Panc1 (cell line): ENCODE results near the gene ZFYVE21.

ENCODE experiments used
- CTCF ChIP-seq: fragments of 450-650 bp; IDR thresholded peaks from 2 replicates; pipeline ENCODE4 v1.5.1; 2017; ENCODE audit warnings: mild to moderate bottlenecking
- POLR2AphosphoS5 ChIP-seq: IDR thresholded peaks from 2 replicates; pipeline ENCODE4 v1.6.1; 2012; ENCODE audit warnings: mild to moderate bottlenecking, low read depth, low read length, moderate library complexity
- REST ChIP-seq, 2 experiments: IDR thresholded peaks; 2 replicates each; pipeline ENCODE4 v1.6.1; 2011 to 2012; ENCODE audit warnings: low read depth in 2 of 2, control low read depth in 1 of 2, low read length in 1 of 2, mild to moderate bottlenecking in 1 of 2, moderate library complexity in 1 of 2; ENCODE audit not compliant: insufficient read depth in 1 of 2
- TCF7L2 ChIP-seq: IDR thresholded peaks from 2 replicates; pipeline ENCODE4 v1.6.1; 2011; ENCODE audit warnings: mild to moderate bottlenecking, low read depth, low read length, inconsistent platforms

GRCh38 chr14:103702095-103702494 lies 13.5 kb upstream of the ZFYVE21 start:
- TF ChIP-seq POLR2AphosphoS5 (no peak), CTCF (no peak), REST (IDR thresholded peaks at IDR 0.05; ENCODE audit: insufficient read depth in 1 of 2, low read depth in 2 of 2, low read length in 1 of 2) (no peak), TCF7L2 (no peak)
